ENCODE measurements around the gene RAB40A.
"Not testable (repeated sequence)": the region's sequence is repeated elsewhere in the genome, so short reads cannot be mapped to it uniquely, and the experiment has no call there.

Gene RAB40A

DNA sequence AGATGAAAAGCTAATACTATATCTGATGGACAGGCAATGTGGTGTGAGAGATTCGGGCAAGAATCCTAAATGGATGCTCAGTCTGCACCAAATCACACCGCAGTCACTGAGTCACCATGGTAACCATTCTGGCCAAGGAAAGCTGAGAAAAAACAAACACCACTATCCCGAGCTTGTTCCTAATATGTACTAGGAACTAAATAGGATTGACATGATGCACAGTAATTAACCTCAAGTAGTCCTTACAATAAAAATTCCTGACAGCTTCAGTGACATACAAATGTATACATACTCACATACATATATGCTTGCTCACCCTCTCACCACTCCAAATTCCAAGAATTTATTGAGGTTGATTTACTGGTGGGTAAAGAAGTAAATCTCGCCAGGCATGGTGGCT is 1.1 kb upstream of the RAB40A start:
- DNase-seq, result no peak

DNA sequence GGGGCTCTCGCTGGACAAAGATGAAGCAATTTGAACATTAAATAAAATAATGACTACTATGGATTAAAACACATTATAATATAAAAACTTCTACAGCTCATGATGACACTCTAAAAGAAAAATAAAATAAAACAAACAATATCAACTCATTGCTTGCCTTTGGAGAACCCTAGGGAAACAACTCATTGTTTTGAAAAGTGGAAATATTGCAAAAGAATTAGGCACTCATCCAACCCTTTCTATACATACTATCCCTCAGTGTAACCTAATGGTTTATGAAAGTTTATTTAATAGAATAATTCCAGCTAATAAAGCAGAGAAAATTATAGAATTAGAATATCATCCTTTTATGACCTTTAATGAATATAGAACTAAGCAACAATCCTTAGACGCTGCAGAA is 718 bp downstream of the RAB40A start:
- no peak for DNase-seq

DNA sequence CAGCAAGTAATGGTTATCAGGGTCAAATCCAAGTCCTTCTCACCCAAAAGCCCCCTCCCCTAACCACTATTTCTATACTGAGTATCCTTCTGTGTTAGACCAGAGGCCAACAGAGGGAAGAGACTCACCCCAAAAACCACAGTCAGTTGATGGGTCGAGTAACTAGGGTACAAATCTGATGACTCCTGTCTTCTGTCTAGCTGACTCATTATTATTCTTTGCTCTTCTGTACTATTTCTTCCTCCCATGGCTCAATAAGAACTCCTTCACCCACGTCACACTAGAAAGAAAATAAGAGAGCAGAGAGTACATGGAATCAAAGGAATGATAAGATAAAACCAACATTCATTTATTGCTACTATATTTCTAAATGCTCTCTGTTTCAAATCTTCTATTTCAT is 2.0 kb downstream of the RAB40A start:
- DNase-seq, result no peak

- DNase-seq, result no peak
Measured at GRCh38 chrX:103513476-103514108, 5.7 kb downstream of the RAB40A start.

DNA sequence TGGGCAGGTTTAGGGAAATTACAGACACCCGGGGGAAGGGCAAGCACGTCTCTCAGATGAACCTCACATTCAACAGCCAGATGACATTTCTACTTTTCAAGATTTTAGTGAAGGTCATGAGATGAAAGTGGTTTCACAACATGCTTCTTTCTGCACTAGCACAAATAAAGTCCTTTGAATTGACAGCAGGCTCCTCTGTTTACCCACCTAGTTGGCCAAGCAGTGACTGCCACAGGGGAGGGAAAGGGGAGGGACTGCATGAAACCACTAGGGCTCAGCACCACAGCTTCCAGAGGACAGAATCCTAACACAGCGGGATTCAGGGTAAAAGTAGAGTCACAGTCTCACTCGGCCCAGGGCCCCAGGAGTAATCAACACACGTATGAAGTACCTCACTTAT is 6.2 kb downstream of the RAB40A start:
- DNase-seq, result no peak

DNA sequence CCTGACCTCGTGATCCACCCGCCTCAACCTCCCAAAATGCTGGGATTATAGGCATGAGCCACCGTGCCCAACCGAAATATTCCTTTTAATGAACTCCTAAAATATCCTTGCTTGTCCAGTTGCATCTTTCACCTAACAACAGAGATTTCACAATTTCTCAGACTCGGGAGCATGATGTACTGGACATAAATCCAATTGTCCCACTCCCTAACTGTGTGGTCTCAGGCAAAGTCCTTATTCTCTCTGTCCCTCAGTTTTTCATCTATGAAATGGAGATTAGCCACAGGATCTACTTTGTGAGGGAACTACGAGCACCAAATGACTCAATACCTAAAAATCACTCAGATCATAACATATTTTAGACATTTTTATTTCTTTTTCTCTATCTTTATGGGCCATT is 9.3 kb downstream of the RAB40A start:
- DNase-seq, result no peak

- DNase-seq, result no peak
Measured at GRCh38 chrX:103503853-103504207, 15.5 kb downstream of the RAB40A start.

DNA sequence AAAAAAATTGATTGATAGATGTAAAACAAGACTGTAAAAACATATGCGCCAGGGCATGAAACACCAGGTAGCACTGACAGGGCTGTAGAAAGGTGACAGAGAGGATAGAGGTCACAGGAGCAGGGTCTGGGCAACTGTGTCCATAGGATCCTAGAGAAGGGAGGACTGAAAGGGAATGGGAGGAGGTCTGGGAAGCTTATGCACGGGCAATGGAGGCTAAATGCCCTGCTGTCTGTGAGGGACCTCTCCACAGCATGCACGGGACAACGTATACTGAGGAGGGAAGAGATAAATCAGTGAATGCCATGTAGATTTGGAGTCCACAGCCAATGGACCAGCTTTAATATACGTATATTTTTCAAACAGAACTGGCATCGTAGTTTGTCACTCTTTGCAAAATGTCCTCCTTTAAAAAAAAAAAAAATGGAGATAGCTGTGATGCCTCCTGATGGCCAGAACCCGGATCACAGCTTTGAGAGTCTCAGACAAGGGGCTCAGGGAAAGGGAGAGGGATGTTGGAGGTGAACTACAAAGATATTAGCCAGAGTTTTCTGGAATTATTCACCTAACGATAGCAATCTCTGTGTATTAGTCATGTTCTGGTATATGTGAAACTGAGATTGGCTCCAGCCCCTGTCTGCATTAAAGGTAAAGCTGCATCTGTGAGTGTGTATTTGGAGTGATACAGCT is 16.0 kb downstream of the RAB40A start:
- no peak for DNase-seq

DNA sequence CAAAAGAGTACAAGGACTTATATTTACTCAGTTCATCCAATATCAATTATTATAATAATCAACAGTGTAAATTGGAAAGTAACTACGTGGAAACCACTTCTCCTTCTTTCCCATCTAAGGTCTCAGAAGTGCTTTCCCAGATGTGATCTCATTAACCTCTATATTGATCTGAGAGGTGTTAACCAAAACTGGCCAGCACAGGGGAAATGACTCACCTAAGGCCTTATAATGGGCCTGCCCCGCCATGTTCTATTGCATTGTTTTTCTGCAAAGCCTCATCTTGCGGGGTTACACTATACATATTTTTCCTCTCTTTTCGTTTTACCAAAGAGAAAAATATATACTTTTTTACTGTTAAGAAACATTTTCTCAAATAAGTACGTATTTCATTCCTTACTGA is 20.5 kb downstream of the RAB40A start:
- DNase-seq, result no peak

GRCh38 chrX:103495786-103496185 is 23.5 kb downstream of the RAB40A start:
- DNase-seq, result no peak

GRCh38 chrX:103493578-103493977 is 25.7 kb downstream of the RAB40A start:
- not testable (repeated sequence) for DNase-seq

DNA sequence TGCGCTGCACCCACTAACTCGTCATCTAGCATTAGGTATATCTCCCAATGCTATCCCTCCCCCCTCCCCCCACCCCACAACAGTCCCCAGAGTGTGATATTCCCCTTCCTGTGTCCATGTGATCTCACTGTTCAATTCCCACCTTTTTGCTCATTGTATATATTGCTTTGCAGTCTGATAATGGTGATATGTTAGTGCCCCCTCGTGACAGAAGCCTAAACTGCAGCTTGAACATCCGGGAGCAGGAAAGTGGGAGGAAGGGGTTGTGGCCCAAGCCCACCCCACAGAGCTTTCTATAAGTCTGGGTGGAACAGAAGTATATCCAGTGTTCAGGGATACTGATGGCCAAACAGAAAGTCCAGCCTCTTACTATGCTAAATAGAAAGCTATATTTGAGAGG is 29.6 kb downstream of the RAB40A start:
- not testable (repeated sequence) for DNase-seq

DNA sequence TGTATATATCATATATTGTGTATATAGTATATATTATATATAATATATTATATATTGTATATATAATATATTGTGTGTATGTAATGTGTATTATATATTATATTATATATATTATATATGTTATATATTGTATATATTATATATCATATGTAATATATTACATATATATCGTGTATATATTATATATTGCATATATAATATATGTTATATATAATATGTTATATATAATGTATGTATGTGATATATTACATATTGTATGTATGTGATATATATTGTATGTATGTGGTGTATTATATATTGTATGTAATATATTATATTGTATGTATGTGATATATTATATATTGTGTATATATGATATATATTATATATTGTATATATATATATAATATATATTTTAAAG is 30.5 kb downstream of the RAB40A start:
- DNase-seq, result no peak

DNA sequence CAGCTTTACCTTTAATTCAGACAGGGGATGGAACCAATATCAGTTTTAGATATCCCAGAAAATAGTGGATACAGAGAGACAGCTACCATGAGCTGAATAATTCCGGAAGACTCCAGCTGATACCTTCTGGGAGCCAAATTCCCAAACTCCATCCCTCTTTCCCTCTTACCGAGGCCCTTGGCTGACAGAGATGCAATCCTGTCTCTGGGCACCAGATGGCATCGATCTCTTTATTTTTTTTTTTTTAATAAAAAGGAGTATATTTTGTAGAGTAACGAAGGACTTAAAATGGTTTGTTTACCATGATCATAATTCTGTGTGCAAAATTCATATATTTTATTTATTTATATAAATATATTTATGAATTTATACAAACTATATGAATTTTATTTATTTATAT is 31.0 kb downstream of the RAB40A start:
- DNase-seq, result no peak

- no peak for DNase-seq
Measured at GRCh38 chrX:103483720-103484119, 35.6 kb downstream of the RAB40A start.

GRCh38 chrX:103480526-103480925 is 38.8 kb downstream of the RAB40A start:
- DNase-seq, result no peak

DNA sequence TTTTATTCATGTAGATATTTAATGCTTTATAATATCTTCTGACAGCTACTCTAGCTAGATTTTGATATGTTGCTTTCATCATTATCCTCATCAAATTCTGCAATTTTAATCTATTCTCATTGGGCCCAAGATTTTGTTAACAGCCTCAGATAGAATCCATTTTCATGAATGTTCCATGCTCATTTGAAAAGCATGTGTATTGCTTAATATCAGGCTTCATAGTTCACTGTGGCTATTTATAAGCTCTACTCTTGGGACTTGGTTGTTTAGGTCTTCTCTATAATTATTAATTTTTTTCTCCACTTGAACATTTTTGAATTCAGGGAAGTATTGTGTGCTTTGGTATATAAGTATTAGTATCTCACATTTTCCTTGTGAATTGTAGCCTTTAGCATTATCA is 41.8 kb downstream of the RAB40A start:
- no peak for DNase-seq

DNA sequence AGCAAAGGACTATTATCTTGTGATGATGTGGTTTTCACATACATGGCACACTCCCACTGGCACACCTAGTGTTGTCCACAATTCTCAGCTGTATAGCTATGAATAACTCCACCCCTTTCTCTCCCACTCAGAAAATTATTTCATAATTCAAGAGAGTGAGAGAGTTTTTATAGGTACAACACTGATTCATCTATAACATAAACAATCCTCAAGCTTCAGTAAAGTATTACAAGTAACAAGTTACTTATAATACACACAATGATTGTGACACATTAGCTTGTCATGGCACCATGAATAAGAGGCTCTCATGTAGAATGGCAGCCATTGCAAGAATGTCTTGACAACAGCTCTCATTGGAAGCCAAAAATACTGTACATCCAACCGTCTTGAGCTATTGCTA is 43.9 kb downstream of the RAB40A start:
- DNase-seq, result no peak

DNA sequence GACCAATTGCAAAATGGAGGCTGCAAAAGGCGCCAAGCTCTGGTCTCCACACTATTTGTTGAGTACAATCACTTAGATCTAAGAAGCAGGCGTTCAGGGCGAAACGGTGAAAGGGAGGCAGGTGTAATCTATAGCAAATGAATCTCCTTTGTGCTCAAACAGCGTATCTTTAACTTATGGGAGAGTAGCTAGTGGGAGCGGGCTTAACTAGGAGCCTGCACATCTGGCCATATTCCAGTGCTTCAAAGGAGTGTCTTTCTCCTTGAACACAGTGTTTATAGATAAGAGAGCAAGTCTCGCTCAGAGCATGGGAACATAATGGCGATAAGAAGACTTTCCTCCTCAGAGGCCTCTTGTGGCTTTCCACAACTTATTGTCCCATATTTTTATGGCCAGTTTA is 49.3 kb downstream of the RAB40A start:
- DNase-seq, result not testable (repeated sequence)

DNA sequence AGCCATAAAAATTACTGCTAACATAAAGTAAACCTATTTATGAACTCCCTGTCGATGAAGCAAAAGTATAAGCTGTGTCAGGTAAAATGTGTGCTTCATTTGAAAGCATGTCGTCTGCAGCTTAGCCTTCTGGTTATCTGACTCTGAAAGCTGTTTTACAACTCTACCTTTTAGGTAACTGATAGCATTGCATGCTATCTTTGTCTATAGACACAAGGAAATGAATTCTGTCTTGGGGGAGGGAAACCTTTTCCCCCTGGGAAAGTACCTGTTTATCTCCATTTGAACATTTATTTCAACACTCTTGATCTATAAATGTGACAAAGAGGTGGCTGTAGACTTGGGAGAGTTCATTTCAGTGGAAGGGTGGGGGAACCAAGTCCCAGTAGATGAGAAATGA is 51.4 kb downstream of the RAB40A start:
- DNase-seq, result no peak

GRCh38 chrX:103467156-103467555 is 52.1 kb downstream of the RAB40A start:
- no peak for DNase-seq

DNA sequence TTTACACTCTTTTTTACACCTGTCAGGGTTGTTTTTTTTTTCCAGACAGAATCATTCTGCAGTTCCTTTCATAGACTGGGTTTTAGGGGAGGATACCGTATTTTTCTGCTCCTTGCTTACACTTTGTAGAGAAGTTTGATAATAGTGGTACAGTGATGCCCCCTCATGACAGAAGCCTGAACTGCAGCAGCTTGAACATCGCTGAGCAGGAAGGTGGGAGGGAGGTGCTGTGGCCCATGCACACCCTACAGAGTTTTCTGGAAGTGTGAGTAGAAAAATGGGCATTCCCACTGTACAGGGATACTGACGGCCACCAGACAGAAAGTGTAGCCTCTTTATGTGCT is 54.5 kb downstream of the RAB40A start:
- DNase-seq, result no peak

- DNase-seq, result no peak
Measured at GRCh38 chrX:103464072-103464773, 55.1 kb downstream of the RAB40A start.

DNA sequence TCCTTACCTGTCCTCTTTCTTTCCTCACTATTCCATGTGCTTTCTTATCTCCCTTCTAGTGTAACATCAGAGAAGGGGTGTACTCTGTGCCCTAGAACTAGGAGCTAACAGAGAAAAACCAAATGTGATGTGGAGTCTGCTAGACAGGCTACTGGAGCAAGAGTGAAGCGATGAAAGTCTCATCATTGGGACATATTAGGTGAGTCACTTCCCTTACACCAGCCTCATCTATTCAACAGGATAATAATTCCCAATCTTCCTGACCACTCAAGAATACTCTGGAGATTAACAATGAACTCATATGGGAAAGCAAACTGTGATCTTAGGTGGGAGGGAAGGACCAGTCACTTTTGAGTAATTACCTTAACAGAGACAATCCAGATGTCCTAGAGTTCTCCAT is 58.1 kb downstream of the RAB40A start:
- no peak for DNase-seq
